IMR-90 (cell line): ENCODE results near the gene STOX2. TPM values are rescaled to one million over a fixed set of nuclear protein-coding genes. Genes with fewer than 3 reads are reported as not detected.

Source experiments
- ATAC-seq: fragments of 200-7000 bp; cut with Tn5 transposase; 2 replicates; pipeline ENCODE4 v1.9.1; 2020; ENCODE audit warnings: low read depth, mild to moderate bottlenecking, moderate library complexity
- BruUV-seq: library from RNA; stranded (reverse); fragments of 400-500 nt; replicated peaks from 2 replicates; lab custom pipeline; 2021; lab: Mats Ljungman, UMichigan
- CTCF ChIA-PET: fragments of 300-600 bp; formaldehyde crosslinking; extraction: SDS; loops from one replicate; lab custom pipeline; 2021; ENCODE audit warnings: antibody characterized with exemption; lab: Yijun Ruan, JAX
- POLR2A ChIA-PET: fragments of 300-600 bp; sonication (Branson Sonifier 250); formaldehyde crosslinking; loops from one replicate; lab custom pipeline; 2022; ENCODE audit warnings: antibody characterized with exemption; ENCODE audit not compliant: unreplicated experiment; lab: Charles Lee
- DNase-seq: peaks from one replicate; pipeline ENCODE4 v3.0.0; 2013
- H2AFZ ChIP-seq: replicated peaks from 2 replicates; pipeline ENCODE3; 2013; ENCODE audit warnings: low read length, mild to moderate bottlenecking; ENCODE audit not compliant: poor library complexity
- H2AK5ac ChIP-seq: 2 replicates; pipeline ENCODE4 v1.6.1; 2013; ENCODE audit warnings: low read depth, low read length, inconsistent platforms
- H2AK9ac ChIP-seq: replicated peaks from 2 replicates; pipeline ENCODE3; 2013; ENCODE audit warnings: mild to moderate bottlenecking, low read depth, low read length, moderate library complexity; ENCODE audit not compliant: poor library complexity
- H2BK120ac ChIP-seq: 2 replicates; pipeline ENCODE4 v1.6.1; 2013; ENCODE audit warnings: low read depth, low read length, inconsistent platforms
- H2BK15ac ChIP-seq: 3 replicates; pipeline ENCODE4 v1.6.1; 2013; ENCODE audit warnings: low read depth, low read length, inconsistent platforms
- H2BK20ac ChIP-seq: 2 replicates; pipeline ENCODE4 v1.6.1; 2013; ENCODE audit warnings: low read depth, mild to moderate bottlenecking, inconsistent platforms, low read length, moderate library complexity
- H2BK5ac ChIP-seq: 2 replicates; pipeline ENCODE4 v1.6.1; 2013; ENCODE audit warnings: mild to moderate bottlenecking, low read depth, low read length, inconsistent platforms; ENCODE audit not compliant: poor library complexity, severe bottlenecking
- H3K14ac ChIP-seq: replicated peaks from 2 replicates; pipeline ENCODE4 v1.6.1; 2013; ENCODE audit warnings: low read depth, low read length, inconsistent platforms
- H3K18ac ChIP-seq: 2 replicates; pipeline ENCODE4 v1.6.1; 2013; ENCODE audit warnings: low read depth, low read length, control low read depth
- H3K23ac ChIP-seq: 2 replicates; pipeline ENCODE4 v1.6.1; 2013; ENCODE audit warnings: low read depth, low read length, inconsistent platforms
- H3K27ac ChIP-seq: 2 replicates; pipeline ENCODE4 v1.5.1; 2013; ENCODE audit warnings: mild to moderate bottlenecking, control low read depth, low read length; ENCODE audit not compliant: insufficient read depth
- H3K27me3 ChIP-seq: 2 replicates; pipeline ENCODE4 v1.6.1; 2013; ENCODE audit warnings: low read length; ENCODE audit not compliant: control insufficient read depth, insufficient read depth
- H3K36me3 ChIP-seq: 2 replicates; pipeline ENCODE4 v1.6.1; 2013; ENCODE audit warnings: low read length, mixed read lengths; ENCODE audit not compliant: control insufficient read depth, insufficient read depth
- H3K4ac ChIP-seq: 2 replicates; pipeline ENCODE4 v1.6.1; 2013; ENCODE audit warnings: low read depth, low read length, inconsistent platforms
- H3K4me1 ChIP-seq: 2 replicates; pipeline ENCODE4 v1.6.1; 2013; ENCODE audit warnings: low read length, mixed read lengths; ENCODE audit not compliant: control insufficient read depth, insufficient read depth
- H3K4me2 ChIP-seq: 2 replicates; pipeline ENCODE4 v1.6.1; 2013; ENCODE audit warnings: low read depth, mild to moderate bottlenecking, control low read depth, low read length, moderate library complexity
- H3K4me3 ChIP-seq: 2 replicates; pipeline ENCODE4 v1.5.1; 2013; ENCODE audit warnings: low read depth, mild to moderate bottlenecking, control low read depth, low read length, moderate library complexity; ENCODE audit not compliant: insufficient read depth
- H3K56ac ChIP-seq: 2 replicates; pipeline ENCODE4 v1.6.1; 2013; ENCODE audit warnings: low read length, inconsistent platforms; ENCODE audit not compliant: insufficient read depth; ENCODE audit errors: extremely low read depth
- H3K79me1 ChIP-seq, 2 experiments: 2 replicates each; pipeline ENCODE4 v1.6.1; 2013; ENCODE audit warnings: low read length in 2 of 2, inconsistent platforms in 1 of 2, low read depth in 1 of 2
- H3K9ac ChIP-seq: 2 replicates; pipeline ENCODE4 v1.6.1; 2013; ENCODE audit warnings: low read depth, low read length, control low read depth
- H3K9me1 ChIP-seq: 2 replicates; pipeline ENCODE4 v1.6.1; 2013; ENCODE audit warnings: low read length, inconsistent platforms; ENCODE audit not compliant: insufficient read depth
- H3K9me3 ChIP-seq: 2 replicates; pipeline ENCODE4 v1.6.1; 2013; ENCODE audit warnings: low read length; ENCODE audit not compliant: control insufficient read depth, insufficient read depth
- H4K20me1 ChIP-seq: 2 replicates; pipeline ENCODE4 v1.6.1; 2013; ENCODE audit warnings: low read length, inconsistent platforms; ENCODE audit not compliant: insufficient read depth
- H4K5ac ChIP-seq: 2 replicates; pipeline ENCODE4 v1.6.1; 2013; ENCODE audit warnings: mild to moderate bottlenecking, low read depth, low read length, control low read depth
- H4K8ac ChIP-seq, 2 experiments: 2 replicates each; pipeline ENCODE4 v1.6.1; 2013; ENCODE audit warnings: low read depth in 2 of 2, low read length in 2 of 2, control low read depth in 1 of 2, inconsistent platforms in 1 of 2
- H4K91ac ChIP-seq: 2 replicates; pipeline ENCODE4 v1.6.1; 2013; ENCODE audit warnings: low read depth, low read length, inconsistent platforms; ENCODE audit not compliant: insufficient read depth
- RAD21 ChIP-seq: IDR thresholded peaks from 2 replicates; pipeline ENCODE4 v1.6.1; 2012; ENCODE audit warnings: low read length, improper control_type of control experiment
- SMC3 ChIP-seq: fragments of 150-350 bp; IDR thresholded peaks from 2 replicates; pipeline ENCODE4 v1.6.1; 2016; ENCODE audit warnings: low read depth, mild to moderate bottlenecking, antibody characterized with exemption, low read length, moderate library complexity
- WGBS, 2 experiments: methylation state at CpG; one replicate each; pipeline versions ENCODE4 v1.1.5 to v1.1.7; 2013; ENCODE audit warnings: missing lambda C conversion rate in 2 of 2; ENCODE audit not compliant: insufficient read length in 1 of 2; ENCODE audit errors: extremely low coverage in 2 of 2; 5-methylcytosine and 5-hydroxymethylcytosine counted together
- dilution Hi-C: fragments of 300-500 bp; cut with HindIII; formaldehyde crosslinking; loops from one replicate; pipeline ENCODE4 v1.14.3; 2018; ENCODE audit warnings: low sequenced_read_pairs; ENCODE audit not compliant: unreplicated experiment
- in situ Hi-C: fragments of 300-500 bp; cut with MboI; formaldehyde crosslinking; loops from 3 replicates; pipeline ENCODE4 v1.14.3; 2019; ENCODE audit warnings: low sequenced_read_pairs, inconsistent platforms, mixed read lengths
- intact Hi-C: fragments of 100-400 bp; cut with micrococcal nuclease; formaldehyde crosslinking; loops from 2 replicates; pipeline ENCODE4 v1.10.0; 2022
- polyA plus RNA-seq, 3 experiments: library from polyadenylated mRNA; depleted of rRNA; stranded (reverse); fragments of >200 nt; gene quantifications; 2 replicates each; pipeline ENCODE4 v1.2.3, GENCODE V29; 2012; ENCODE audit warnings: low replicate concordance in 1 of 3
- total RNA-seq: library from RNA; depleted of rRNA; stranded (reverse); fragments of >200 nt; gene quantifications from 2 replicates; pipeline ENCODE4 v1.2.3, GENCODE V29; 2012

The STOX2 gene
- total and polyA plus RNA-seq, 2 of the 4 experiments (the other 2 are of a cell fraction), result 1.1 to 5.4 TPM

DNA sequence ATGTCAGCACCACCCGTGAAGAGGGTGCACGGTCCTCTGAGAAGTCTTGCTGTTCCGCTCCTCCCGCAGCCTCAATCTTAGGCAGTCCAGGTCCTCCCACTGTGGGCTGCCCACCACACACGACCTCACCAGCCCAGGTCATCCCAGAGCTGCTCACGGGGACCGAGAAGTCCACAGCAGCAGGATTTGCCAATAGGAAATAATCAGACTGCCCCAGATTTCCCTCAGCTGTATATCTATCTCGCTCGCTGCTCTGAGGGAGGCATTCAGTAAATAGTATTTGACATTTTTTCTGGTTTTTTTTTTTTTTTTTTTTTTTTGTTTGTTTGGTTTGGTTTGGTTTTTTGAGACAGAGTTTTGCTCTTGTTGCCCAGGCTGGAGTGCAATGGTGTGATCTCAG, 83.8 kb downstream of the STOX2 start:
- H2BK120ac ChIP-seq, result peak overlapping the region; percentile 93
- WGBS, 2 experiments, result 100% methylated on average over 2 of the region's 9 CpGs; no CpG with 5 or more reads in 1 of the 2 experiments
- peaks cover 18% of the 10 kb centered on the region for H3K4me1 ChIP-seq
- ChIA-PET CTCF (interaction anchor here (1.4 kb wide), 1 partner anchor 111 kb away, joined by 3 read pairs; no protein-coding TSS in a partner anchor), POLR2A (no interaction called here)
- H2AK9ac ChIP-seq, result no peak overlapping the region
- no TSS peak for BruUV-seq
- TF ChIP-seq SMC3 (no peak), RAD21 (no peak)
- in situ Hi-C loops (no loop called here), dilution Hi-C loops (no loop called here), intact Hi-C loops (loop anchor here (1.0 to 10.0 kb wide), 6 partner anchors 28 to 178 kb away; partner anchors contain the start of gene STOX2)
- H3K9me1 ChIP-seq, result peaks cover 9% of the 10 kb centered on the region; the same call in 1 of the 2 replicates
- peak overlapping the region; percentile 69 for H2BK5ac ChIP-seq
- peak overlapping the region; percentile 89 for H4K91ac ChIP-seq
- DNase-seq (no peak), ATAC-seq (no peak)
- H3K18ac ChIP-seq, result peak overlapping the region; percentile 14
- H3K4me2 ChIP-seq, result peak overlapping the region; percentile 29
- H4K20me1 ChIP-seq, result no peaks in the 10 kb centered on the region
- H4K8ac ChIP-seq, result peak overlapping the region; percentile 0 to 35; a peak in 3 of 4 replicates
- no peaks in the 10 kb centered on the region for H3K27me3 ChIP-seq
- H3K14ac ChIP-seq, result peak overlapping the region; percentile 79
- H3K27ac ChIP-seq, result peak overlapping the region; percentile 92
- H3K4me3 ChIP-seq, result 0 out of 2 replicates have a peak overlapping the region, but pooled peaks have one; percentile 4
- H2BK20ac ChIP-seq, result peak overlapping the region; percentile 80
- H3K23ac ChIP-seq, result peak overlapping the region; percentile 10
- H2AK5ac ChIP-seq, result peak overlapping the region; percentile 77
- peak overlapping the region; percentile 89 for H3K4ac ChIP-seq
- peak overlapping the region; percentile 88 for H2AFZ ChIP-seq
- H3K9ac ChIP-seq, result peak overlapping the region; percentile 81
- no peaks in the 10 kb centered on the region for H3K9me3 ChIP-seq
- peaks cover 5% of the 10 kb centered on the region; the same call in 1 of the 2 replicates for H3K36me3 ChIP-seq
- H4K5ac ChIP-seq, result peak overlapping the region; percentile 82
- H2BK15ac ChIP-seq, result peak overlapping the region; percentile 2; the same call in 2 of the 3 replicates
- peak overlapping the region; percentile 81 for H3K56ac ChIP-seq
- H3K79me1 ChIP-seq, result peaks cover 0 to 4% of the 10 kb centered on the region in 2 experiments; a peak in 1 of 4 replicates
